ENCODE measurements around the gene TAF13. TPM values are rescaled to one million over a fixed set of nuclear protein-coding genes. Genes with fewer than 3 reads are reported as not detected.
A peak's percentile ranks its signal among the peaks of the same experiment; 100 is the strongest.

Gene TAF13
- total and polyA plus RNA-seq, 9 of the 15 experiments (the other 6 are each of a cell fraction or from before 2014, with no cell fraction given): 14.9 to 77.2 (median 38.7) TPM

GRCh38 chr1:109084563-109085517 lies 9.0 kb upstream of the TAF13 start (continued):
- TF ChIP-seq VEZF1 (CRISPR knock-in tag; IDR thresholded peaks at IDR 0.05): no peak
- TF ChIP-seq HNRNPLL (IDR thresholded peaks at IDR 0.05; ENCODE audit: low read depth, low read length, poor library complexity, severe bottlenecking): no peak
- TF ChIP-seq BMI1 (IDR thresholded peaks at IDR 0.05; ENCODE audit: low read length): no peak
- TF ChIP-seq ATF1 (CRISPR knock-in tag; IDR thresholded peaks at IDR 0.05): no peak
- TF ChIP-seq ATF1 (tag; IDR thresholded peaks at IDR 0.05): no peak
- TF ChIP-seq ZNF561 (CRISPR knock-in tag; conservative IDR thresholded peaks at IDR 0.05): no peak
- no peak for TF ChIP-seq ZNF239 (CRISPR knock-in tag; IDR thresholded peaks at IDR 0.05)
- TF ChIP-seq GTF3C2 (IDR thresholded peaks at IDR 0.05; ENCODE audit: borderline replicate concordance, extremely low read depth, insufficient read length): no peak
- no peak for TF ChIP-seq RREB1 (CRISPR knock-in tag; IDR thresholded peaks at IDR 0.05)
- TF ChIP-seq BACH1 (tag; IDR thresholded peaks at IDR 0.05): 0 out of 2 replicates have a peak, but pooled peaks have one; percentile 15
- TF ChIP-seq MCM7 (IDR thresholded peaks at IDR 0.05): no peak
- no peak for TF ChIP-seq TRIM25 (IDR thresholded peaks at IDR 0.05; ENCODE audit: borderline replicate concordance)
- no peak; the same call in 1 of the 2 replicates for TF ChIP-seq IRF9 (tag; IDR thresholded peaks at IDR 0.05)
